ENCODE data around the gene HGS.
"Not testable (repeated sequence)": the region's sequence is repeated elsewhere in the genome, so short reads cannot be mapped to it uniquely, and the experiment has no call there.

Gene HGS

GRCh38 chr17:81737947-81738800 is 54.4 kb downstream of the HGS start:
- Histone ChIP-seq H3K9me3 (ENCODE audit: insufficient read depth, low read length) (no peaks in the 10 kb centered on the region), H3K36me3 (ENCODE audit: insufficient read depth, insufficient read length, low read length) (no peaks in the 10 kb centered on the region), H3K4me1 (ENCODE audit: insufficient read depth, insufficient read length) (peaks cover 19% of the 10 kb centered on the region), H3K27me3 (ENCODE audit: insufficient read depth, insufficient read length) (peaks cover 5% of the 10 kb centered on the region), H3K9ac (ENCODE audit: insufficient read length, low read depth) (no peak overlapping the region), H3K4me3 (ENCODE audit: insufficient read length, low read depth) (no peak overlapping the region)
- no peak for TF ChIP-seq YY1 (IDR thresholded peaks at IDR 0.05; ENCODE audit: insufficient read depth, insufficient read length)
- no peak for TF ChIP-seq SUZ12 (IDR thresholded peaks at IDR 0.05; ENCODE audit: extremely low read depth, insufficient read depth, insufficient read length)
- no peak for TF ChIP-seq ZNF274 (IDR thresholded peaks at IDR 0.05; ENCODE audit: low read depth, low read length)
- no peak for DNase-seq (ENCODE audit: low read depth, low spot score)

GRCh38 chr17:81738801-81739393 is 55.1 kb downstream of the HGS start:
- Histone ChIP-seq H3K4me3 (ENCODE audit: insufficient read length, low read depth) (no peak overlapping the region), H3K36me3 (ENCODE audit: insufficient read depth, insufficient read length, low read length) (no peaks in the 10 kb centered on the region), H3K4me1 (ENCODE audit: insufficient read depth, insufficient read length) (peaks cover 18% of the 10 kb centered on the region), H3K9ac (ENCODE audit: insufficient read length, low read depth) (no peak overlapping the region), H3K27me3 (ENCODE audit: insufficient read depth, insufficient read length) (no peaks in the 10 kb centered on the region), H3K9me3 (ENCODE audit: insufficient read depth, low read length) (no peaks in the 10 kb centered on the region)
- TF ChIP-seq YY1 (IDR thresholded peaks at IDR 0.05; ENCODE audit: insufficient read depth, insufficient read length) (no peak), SUZ12 (IDR thresholded peaks at IDR 0.05; ENCODE audit: extremely low read depth, insufficient read depth, insufficient read length) (no peak), ZNF274 (IDR thresholded peaks at IDR 0.05; ENCODE audit: low read depth, low read length) (no peak)
- no peak for DNase-seq (ENCODE audit: low read depth, low spot score)

- H3K4me3 ChIP-seq (ENCODE audit: insufficient read length, low read depth); H3K9me3 ChIP-seq (ENCODE audit: insufficient read depth, low read length); DNase-seq (ENCODE audit: low read depth, low spot score); H3K27me3 ChIP-seq (ENCODE audit: insufficient read depth, insufficient read length); H3K9ac ChIP-seq (ENCODE audit: insufficient read length, low read depth); H3K36me3 ChIP-seq (ENCODE audit: insufficient read depth, insufficient read length, low read length): not testable (repeated sequence)
- H3K4me1 ChIP-seq (ENCODE audit: insufficient read depth, insufficient read length), result peaks cover 16% of the 10 kb centered on the region
Measured at GRCh38 chr17:81739593-81739992, 55.8 kb downstream of the HGS start.

- H3K4me3 ChIP-seq (ENCODE audit: insufficient read length, low read depth), result no peak overlapping the region
- H3K27me3 ChIP-seq (ENCODE audit: insufficient read depth, insufficient read length), result no peaks in the 10 kb centered on the region
- no peaks in the 10 kb centered on the region for H3K36me3 ChIP-seq (ENCODE audit: insufficient read depth, insufficient read length, low read length)
- no peak for TF ChIP-seq YY1 (IDR thresholded peaks at IDR 0.05; ENCODE audit: insufficient read depth, insufficient read length)
- no peak for TF ChIP-seq SUZ12 (IDR thresholded peaks at IDR 0.05; ENCODE audit: extremely low read depth, insufficient read depth, insufficient read length)
- TF ChIP-seq ZNF274 (IDR thresholded peaks at IDR 0.05; ENCODE audit: low read depth, low read length), result no peak
- peaks cover 11% of the 10 kb centered on the region for H3K4me1 ChIP-seq (ENCODE audit: insufficient read depth, insufficient read length)
- no peak overlapping the region for H3K9ac ChIP-seq (ENCODE audit: insufficient read length, low read depth)
- DNase-seq (ENCODE audit: low read depth, low spot score), result no peak
- no peaks in the 10 kb centered on the region for H3K9me3 ChIP-seq (ENCODE audit: insufficient read depth, low read length)
Measured at GRCh38 chr17:81740395-81740961, 56.7 kb downstream of the HGS start.

GRCh38 chr17:81741049-81741593 is 57.3 kb downstream of the HGS start:
- TF ChIP-seq SUZ12 (IDR thresholded peaks at IDR 0.05; ENCODE audit: extremely low read depth, insufficient read depth, insufficient read length) (no peak), YY1 (IDR thresholded peaks at IDR 0.05; ENCODE audit: insufficient read depth, insufficient read length) (no peak), ZNF274 (IDR thresholded peaks at IDR 0.05; ENCODE audit: low read depth, low read length) (no peak)
- no peak overlapping the region for H3K4me3 ChIP-seq (ENCODE audit: insufficient read length, low read depth)
- no peaks in the 10 kb centered on the region for H3K36me3 ChIP-seq (ENCODE audit: insufficient read depth, insufficient read length, low read length)
- peaks cover 5% of the 10 kb centered on the region for H3K4me1 ChIP-seq (ENCODE audit: insufficient read depth, insufficient read length)
- H3K27me3 ChIP-seq (ENCODE audit: insufficient read depth, insufficient read length), result no peaks in the 10 kb centered on the region
- DNase-seq (ENCODE audit: low read depth, low spot score), result no peak
- no peak overlapping the region for H3K9ac ChIP-seq (ENCODE audit: insufficient read length, low read depth)
- no peaks in the 10 kb centered on the region for H3K9me3 ChIP-seq (ENCODE audit: insufficient read depth, low read length)

GRCh38 chr17:81741594-81742452 is 58.0 kb downstream of the HGS start:
- TF ChIP-seq ZNF274 (IDR thresholded peaks at IDR 0.05; ENCODE audit: low read depth, low read length), result no peak
- TF ChIP-seq YY1 (IDR thresholded peaks at IDR 0.05; ENCODE audit: insufficient read depth, insufficient read length), result no peak
- no peak for TF ChIP-seq SUZ12 (IDR thresholded peaks at IDR 0.05; ENCODE audit: extremely low read depth, insufficient read depth, insufficient read length)
- H3K9ac ChIP-seq (ENCODE audit: insufficient read length, low read depth), result no peak overlapping the region

More at GRCh38 chr17:81741594-81742452, 58.0 kb downstream of the HGS start:
- H3K36me3 ChIP-seq (ENCODE audit: insufficient read depth, insufficient read length, low read length), result no peaks in the 10 kb centered on the region
- no peak overlapping the region for H3K4me3 ChIP-seq (ENCODE audit: insufficient read length, low read depth)
- no peak for DNase-seq (ENCODE audit: low read depth, low spot score)
- peaks cover 2% of the 10 kb centered on the region for H3K4me1 ChIP-seq (ENCODE audit: insufficient read depth, insufficient read length)
- H3K9me3 ChIP-seq (ENCODE audit: insufficient read depth, low read length), result no peaks in the 10 kb centered on the region
- no peaks in the 10 kb centered on the region for H3K27me3 ChIP-seq (ENCODE audit: insufficient read depth, insufficient read length)

Measured in NT2/D1 (cell line).